ELR (cell line): Measurements from ENCODE around the gene NAALADL2.
A peak's percentile ranks its signal among the peaks of the same experiment; 100 is the strongest.

Source experiments
- DNase-seq: peaks from one replicate; pipeline ENCODE4 v3.0.0-alpha.2; 2015; ENCODE audit warnings: low read depth

Gene NAALADL2

GRCh38 chr3:175207361-175207760, 348.2 kb downstream of the NAALADL2 start:
- DNase-seq: peak; percentile 55

- peak; percentile 27 for DNase-seq
Measured at GRCh38 chr3:175208326-175208725, 349.2 kb downstream of the NAALADL2 start.

- DNase-seq: no peak
Measured at GRCh38 chr3:175211466-175211865, 352.3 kb downstream of the NAALADL2 start.

GRCh38 chr3:175212896-175213295, 353.8 kb downstream of the NAALADL2 start:
- peak; percentile 2 for DNase-seq

- no peak for DNase-seq
Measured at GRCh38 chr3:175214216-175214615, 355.1 kb downstream of the NAALADL2 start.

GRCh38 chr3:175215833-175216232, 356.7 kb downstream of the NAALADL2 start:
- no peak for DNase-seq

- peak; percentile 1 for DNase-seq
Measured at GRCh38 chr3:175222356-175222755, 363.2 kb downstream of the NAALADL2 start.

- no peak for DNase-seq
Measured at GRCh38 chr3:175224051-175224450, 364.9 kb downstream of the NAALADL2 start.

- no peak for DNase-seq
Measured at GRCh38 chr3:175226444-175226843, 367.3 kb downstream of the NAALADL2 start.

GRCh38 chr3:175227126-175227525, 368.0 kb downstream of the NAALADL2 start:
- no peak for DNase-seq

- DNase-seq: no peak
Measured at GRCh38 chr3:175233957-175234940, 375.1 kb downstream of the NAALADL2 start.

- no peak for DNase-seq
Measured at GRCh38 chr3:175238801-175239200, 379.7 kb downstream of the NAALADL2 start.

GRCh38 chr3:175240921-175241320, 381.8 kb downstream of the NAALADL2 start:
- no peak for DNase-seq

- DNase-seq: no peak
Measured at GRCh38 chr3:175242243-175242642, 383.1 kb downstream of the NAALADL2 start.

GRCh38 chr3:175246234-175246633, 387.1 kb downstream of the NAALADL2 start:
- DNase-seq: no peak

GRCh38 chr3:175246766-175247165, 387.6 kb downstream of the NAALADL2 start:
- DNase-seq: no peak

GRCh38 chr3:175247629-175248028, 388.5 kb downstream of the NAALADL2 start:
- no peak for DNase-seq

- no peak for DNase-seq
Measured at GRCh38 chr3:175248832-175249231, 389.7 kb downstream of the NAALADL2 start.

- DNase-seq: peak; percentile 44
Measured at GRCh38 chr3:175255698-175256097, 396.6 kb downstream of the NAALADL2 start.

GRCh38 chr3:175257123-175257522, 398.0 kb downstream of the NAALADL2 start:
- no peak for DNase-seq

GRCh38 chr3:175258763-175259162, 399.6 kb downstream of the NAALADL2 start:
- peak; percentile 29 for DNase-seq

- DNase-seq: peak; percentile 58
Measured at GRCh38 chr3:175260145-175260794, 401.1 kb downstream of the NAALADL2 start.

- DNase-seq: peak; percentile 66
Measured at GRCh38 chr3:175266478-175266877, 407.3 kb downstream of the NAALADL2 start.
